HepG2 (cell line): ENCODE results near the gene DENND4B. TPM values are rescaled to one million over a fixed set of nuclear protein-coding genes. Genes with fewer than 3 reads are reported as not detected.
A peak's percentile ranks its signal among the peaks of the same experiment; 100 is the strongest.

ENCODE experiments used
- CHD4 ChIP-seq: fragments of 200-600 bp; sonication (generic); IDR thresholded peaks from 2 replicates; pipeline ENCODE4 v1.7.0; 2017; ENCODE audit warnings: mild to moderate bottlenecking, low read length, borderline replicate concordance
- DMAP1 ChIP-seq: IDR thresholded peaks from 2 replicates; pipeline ENCODE4 v1.6.1; 2016
- GABPA ChIP-seq, 2 experiments: IDR thresholded peaks; 2 replicates each; pipeline ENCODE4 v1.6.1; 2011 to 2016; ENCODE audit warnings: low read depth in 2 of 2, low read length in 1 of 2, missing biosample characterization in 1 of 2, missing genetic modification characterization in 1 of 2
- HNRNPH1 ChIP-seq: fragments of 200-400 bp; formaldehyde crosslinking; optimal IDR thresholded peaks from 2 replicates; pipeline ENCODE3; 2017; ENCODE audit warnings: mild to moderate bottlenecking, low read depth, low read length
- KMT2A ChIP-seq: sonication (generic); formaldehyde crosslinking; IDR thresholded peaks from 2 replicates; pipeline ENCODE4 v1.4.0; 2020; ENCODE audit warnings: missing genetic modification reagents
- MTA1 ChIP-seq: sonication (generic); formaldehyde crosslinking; IDR thresholded peaks from 2 replicates; pipeline ENCODE4 v1.4.0; 2020; ENCODE audit warnings: missing genetic modification reagents, mild to moderate bottlenecking, borderline replicate concordance
- NKX3-1 ChIP-seq: sonication (generic); formaldehyde crosslinking; IDR thresholded peaks from 2 replicates; pipeline ENCODE4 v1.5.0; 2020; ENCODE audit warnings: missing genetic modification reagents
- POLR2A ChIP-seq, 2 experiments: IDR thresholded peaks; 2 replicates each; pipeline ENCODE4 v1.6.1; 2011; ENCODE audit warnings: low read depth in 2 of 2, low read length in 2 of 2, mild to moderate bottlenecking in 1 of 2, moderate library complexity in 1 of 2; ENCODE audit not compliant: insufficient read depth in 1 of 2
- RARG ChIP-seq: sonication (generic); formaldehyde crosslinking; IDR thresholded peaks from 2 replicates; pipeline ENCODE4 v1.4.0; 2020; ENCODE audit warnings: low read depth, mild to moderate bottlenecking, missing genetic modification reagents
- SAP130 ChIP-seq: IDR thresholded peaks from 2 replicates; pipeline ENCODE4 v1.6.1; 2016; ENCODE audit warnings: low read depth
- SIN3A ChIP-seq: IDR thresholded peaks from 2 replicates; pipeline ENCODE4 v1.6.1; 2011; ENCODE audit warnings: low read depth, mild to moderate bottlenecking, control low read depth, low read length, borderline replicate concordance
- TARDBP ChIP-seq: sonication (generic); formaldehyde crosslinking; IDR thresholded peaks from 2 replicates; pipeline ENCODE4 v1.8.0; 2022; ENCODE audit warnings: mild to moderate bottlenecking, missing genetic modification reagents
- ZFX ChIP-seq: sonication (generic); formaldehyde crosslinking; IDR thresholded peaks from 2 replicates; pipeline ENCODE4 v1.4.0; 2020; ENCODE audit warnings: mild to moderate bottlenecking, low read depth, missing genetic modification reagents, moderate library complexity
- ZNF816 ChIP-seq: sonication (generic); formaldehyde crosslinking; IDR thresholded peaks from 2 replicates; pipeline ENCODE4 v1.8.0; 2022; ENCODE audit warnings: missing genetic modification reagents, mild to moderate bottlenecking, borderline replicate concordance
- ZNF850 ChIP-seq: sonication (generic); formaldehyde crosslinking; conservative IDR thresholded peaks from 2 replicates; pipeline ENCODE4 v1.9.0; 2021; ENCODE audit warnings: mild to moderate bottlenecking, missing genetic modification reagents
- polyA plus RNA-seq, 8 experiments: library from polyadenylated mRNA; depleted of rRNA in 3 of 8; stranded (reverse) in 7 of 8; unstranded in 1 of 8; fragments of >200 nt; fragmentation: Illumina TruSeq in 4 of 8; extraction: Trizol in 4 of 8; gene quantifications; 2 replicates each; pipeline versions ENCODE4 v1.2.1 to v1.2.3, GENCODE V29; 2011 to 2016; ENCODE audit warnings: low read depth in 4 of 8, missing spikeins in 1 of 8, mixed read lengths in 1 of 8; ENCODE audit not compliant: insufficient read depth in 1 of 8
- total RNA-seq, 5 experiments: library from RNA; depleted of rRNA; stranded (reverse); fragments of >200 nt; fragmentation: Illumina TruSeq; extraction: Trizol; gene quantifications; 2 replicates each; pipeline ENCODE4 v1.2.3, GENCODE V29; 2016; ENCODE audit warnings: low read depth in 1 of 5
- TF ChIP-seq, protein P1 (sequence below): sonication (generic); formaldehyde crosslinking; IDR thresholded peaks from 2 replicates; pipeline ENCODE4 v1.5.1; 2020; ENCODE audit warnings: mild to moderate bottlenecking, missing genetic modification reagents, moderate library complexity
- TF ChIP-seq, protein P2 (sequence below): sonication (generic); formaldehyde crosslinking; IDR thresholded peaks from 2 replicates; pipeline ENCODE4 v1.4.0; 2020; ENCODE audit warnings: mild to moderate bottlenecking, missing genetic modification reagents, borderline replicate concordance
- TF ChIP-seq, protein P3 (sequence below): sonication (generic); formaldehyde crosslinking; IDR thresholded peaks from 2 replicates; pipeline ENCODE4 v1.5.0; 2020; ENCODE audit warnings: mild to moderate bottlenecking, missing genetic modification reagents, borderline replicate concordance

DENND4B gene
- total and polyA plus RNA-seq, 2 of the 13 experiments (the other 11 are each of a cell fraction or from before 2014, with no cell fraction given): 15.1 to 20.3 TPM

DNA sequence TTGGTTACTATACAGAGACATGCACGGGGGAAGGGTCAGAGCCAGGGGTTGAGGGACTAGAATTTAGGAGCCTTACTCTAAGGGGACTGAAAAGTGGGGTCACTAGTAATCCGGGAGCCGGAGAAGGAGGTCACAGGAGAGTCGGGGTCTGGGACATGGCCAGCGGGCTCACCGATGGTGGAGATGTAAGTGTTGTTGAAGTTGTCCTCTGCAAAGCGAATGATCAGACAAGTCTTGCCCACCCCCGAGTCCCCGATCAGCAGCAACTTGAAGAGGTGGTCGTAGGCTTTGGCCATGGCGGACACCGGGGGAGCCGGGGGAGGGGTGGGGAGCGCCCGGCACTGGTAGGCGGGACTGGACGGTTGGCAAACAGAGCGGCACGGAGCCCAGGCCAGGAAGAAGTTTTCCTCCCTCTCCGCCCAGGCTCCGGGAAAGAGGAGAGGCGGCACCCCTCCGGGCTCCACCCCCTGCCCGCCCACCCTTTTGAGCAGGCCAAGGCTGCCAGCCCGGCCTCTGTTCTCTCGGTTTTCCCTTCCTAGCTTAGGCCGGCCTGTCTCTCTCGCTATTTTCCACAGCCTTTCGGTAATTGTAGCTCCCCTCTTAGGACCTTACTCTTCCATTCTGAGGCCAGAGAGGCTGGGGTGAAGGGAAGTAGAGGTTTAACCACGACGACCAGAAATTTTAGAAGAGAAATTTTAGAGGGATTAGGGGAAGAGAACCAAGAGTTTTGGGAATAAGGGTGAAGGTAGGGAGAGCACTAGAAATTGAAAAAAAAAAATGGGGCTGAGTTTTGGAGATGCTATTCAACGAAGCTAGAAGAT is 39.6 kb upstream of the DENND4B start, which contains the start of gene RAB13 (continued):
- TF ChIP-seq, protein P1, sequence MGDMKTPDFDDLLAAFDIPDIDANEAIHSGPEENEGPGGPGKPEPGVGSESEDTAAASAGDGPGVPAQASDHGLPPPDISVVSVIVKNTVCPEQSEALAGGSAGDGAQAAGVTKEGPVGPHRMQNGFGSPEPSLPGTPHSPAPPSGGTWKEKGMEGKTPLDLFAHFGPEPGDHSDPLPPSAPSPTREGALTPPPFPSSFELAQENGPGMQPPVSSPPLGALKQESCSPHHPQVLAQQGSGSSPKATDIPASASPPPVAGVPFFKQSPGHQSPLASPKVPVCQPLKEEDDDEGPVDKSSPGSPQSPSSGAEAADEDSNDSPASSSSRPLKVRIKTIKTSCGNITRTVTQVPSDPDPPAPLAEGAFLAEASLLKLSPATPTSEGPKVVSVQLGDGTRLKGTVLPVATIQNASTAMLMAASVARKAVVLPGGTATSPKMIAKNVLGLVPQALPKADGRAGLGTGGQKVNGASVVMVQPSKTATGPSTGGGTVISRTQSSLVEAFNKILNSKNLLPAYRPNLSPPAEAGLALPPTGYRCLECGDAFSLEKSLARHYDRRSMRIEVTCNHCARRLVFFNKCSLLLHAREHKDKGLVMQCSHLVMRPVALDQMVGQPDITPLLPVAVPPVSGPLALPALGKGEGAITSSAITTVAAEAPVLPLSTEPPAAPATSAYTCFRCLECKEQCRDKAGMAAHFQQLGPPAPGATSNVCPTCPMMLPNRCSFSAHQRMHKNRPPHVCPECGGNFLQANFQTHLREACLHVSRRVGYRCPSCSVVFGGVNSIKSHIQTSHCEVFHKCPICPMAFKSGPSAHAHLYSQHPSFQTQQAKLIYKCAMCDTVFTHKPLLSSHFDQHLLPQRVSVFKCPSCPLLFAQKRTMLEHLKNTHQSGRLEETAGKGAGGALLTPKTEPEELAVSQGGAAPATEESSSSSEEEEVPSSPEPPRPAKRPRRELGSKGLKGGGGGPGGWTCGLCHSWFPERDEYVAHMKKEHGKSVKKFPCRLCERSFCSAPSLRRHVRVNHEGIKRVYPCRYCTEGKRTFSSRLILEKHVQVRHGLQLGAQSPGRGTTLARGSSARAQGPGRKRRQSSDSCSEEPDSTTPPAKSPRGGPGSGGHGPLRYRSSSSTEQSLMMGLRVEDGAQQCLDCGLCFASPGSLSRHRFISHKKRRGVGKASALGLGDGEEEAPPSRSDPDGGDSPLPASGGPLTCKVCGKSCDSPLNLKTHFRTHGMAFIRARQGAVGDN: peak; percentile 50
- TF ChIP-seq HNRNPH1: no peak
- TF ChIP-seq, protein P2, sequence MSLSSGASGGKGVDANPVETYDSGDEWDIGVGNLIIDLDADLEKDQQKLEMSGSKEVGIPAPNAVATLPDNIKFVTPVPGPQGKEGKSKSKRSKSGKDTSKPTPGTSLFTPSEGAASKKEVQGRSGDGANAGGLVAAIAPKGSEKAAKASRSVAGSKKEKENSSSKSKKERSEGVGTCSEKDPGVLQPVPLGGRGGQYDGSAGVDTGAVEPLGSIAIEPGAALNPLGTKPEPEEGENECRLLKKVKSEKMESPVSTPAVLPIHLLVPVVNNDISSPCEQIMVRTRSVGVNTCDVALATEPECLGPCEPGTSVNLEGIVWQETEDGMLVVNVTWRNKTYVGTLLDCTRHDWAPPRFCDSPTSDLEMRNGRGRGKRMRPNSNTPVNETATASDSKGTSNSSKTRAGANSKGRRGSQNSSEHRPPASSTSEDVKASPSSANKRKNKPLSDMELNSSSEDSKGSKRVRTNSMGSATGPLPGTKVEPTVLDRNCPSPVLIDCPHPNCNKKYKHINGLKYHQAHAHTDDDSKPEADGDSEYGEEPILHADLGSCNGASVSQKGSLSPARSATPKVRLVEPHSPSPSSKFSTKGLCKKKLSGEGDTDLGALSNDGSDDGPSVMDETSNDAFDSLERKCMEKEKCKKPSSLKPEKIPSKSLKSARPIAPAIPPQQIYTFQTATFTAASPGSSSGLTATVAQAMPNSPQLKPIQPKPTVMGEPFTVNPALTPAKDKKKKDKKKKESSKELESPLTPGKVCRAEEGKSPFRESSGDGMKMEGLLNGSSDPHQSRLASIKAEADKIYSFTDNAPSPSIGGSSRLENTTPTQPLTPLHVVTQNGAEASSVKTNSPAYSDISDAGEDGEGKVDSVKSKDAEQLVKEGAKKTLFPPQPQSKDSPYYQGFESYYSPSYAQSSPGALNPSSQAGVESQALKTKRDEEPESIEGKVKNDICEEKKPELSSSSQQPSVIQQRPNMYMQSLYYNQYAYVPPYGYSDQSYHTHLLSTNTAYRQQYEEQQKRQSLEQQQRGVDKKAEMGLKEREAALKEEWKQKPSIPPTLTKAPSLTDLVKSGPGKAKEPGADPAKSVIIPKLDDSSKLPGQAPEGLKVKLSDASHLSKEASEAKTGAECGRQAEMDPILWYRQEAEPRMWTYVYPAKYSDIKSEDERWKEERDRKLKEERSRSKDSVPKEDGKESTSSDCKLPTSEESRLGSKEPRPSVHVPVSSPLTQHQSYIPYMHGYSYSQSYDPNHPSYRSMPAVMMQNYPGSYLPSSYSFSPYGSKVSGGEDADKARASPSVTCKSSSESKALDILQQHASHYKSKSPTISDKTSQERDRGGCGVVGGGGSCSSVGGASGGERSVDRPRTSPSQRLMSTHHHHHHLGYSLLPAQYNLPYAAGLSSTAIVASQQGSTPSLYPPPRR (CRISPR knock-in tag): no peak
- peak; percentile 77; the same call in 1 of the 2 replicates for TF ChIP-seq SIN3A
- peak; percentile 13; the same call in 1 of the 2 replicates for TF ChIP-seq ZNF816 (CRISPR knock-in tag)
- TF ChIP-seq CHD4: peak; percentile 60; the same call in 1 of the 2 replicates
- peak; percentile 16; the same call in 1 of the 2 replicates for TF ChIP-seq TARDBP (CRISPR knock-in tag)
- TF ChIP-seq DMAP1: 0 out of 2 replicates have a peak, but pooled peaks have one; percentile 4
- TF ChIP-seq KMT2A: no peak
- TF ChIP-seq, protein P3, sequence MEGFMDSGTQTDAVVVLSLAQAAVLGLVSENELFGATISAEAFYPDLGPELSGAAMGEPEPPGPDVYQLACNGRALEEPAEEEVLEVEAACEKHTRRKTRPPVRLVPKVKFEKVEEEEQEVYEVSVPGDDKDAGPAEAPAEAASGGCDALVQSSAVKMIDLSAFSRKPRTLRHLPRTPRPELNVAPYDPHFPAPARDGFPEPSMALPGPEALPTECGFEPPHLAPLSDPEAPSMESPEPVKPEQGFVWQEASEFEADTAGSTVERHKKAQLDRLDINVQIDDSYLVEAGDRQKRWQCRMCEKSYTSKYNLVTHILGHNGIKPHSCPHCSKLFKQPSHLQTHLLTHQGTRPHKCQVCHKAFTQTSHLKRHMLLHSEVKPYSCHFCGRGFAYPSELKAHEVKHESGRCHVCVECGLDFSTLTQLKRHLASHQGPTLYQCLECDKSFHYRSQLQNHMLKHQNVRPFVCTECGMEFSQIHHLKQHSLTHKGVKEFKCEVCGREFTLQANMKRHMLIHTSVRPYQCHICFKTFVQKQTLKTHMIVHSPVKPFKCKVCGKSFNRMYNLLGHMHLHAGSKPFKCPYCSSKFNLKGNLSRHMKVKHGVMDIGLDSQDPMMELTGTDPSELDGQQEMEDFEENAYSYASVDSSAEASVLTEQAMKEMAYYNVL (CRISPR knock-in tag): 0 out of 2 replicates have a peak, but pooled peaks have one; percentile 34
- TF ChIP-seq POLR2A (IDR thresholded peaks at IDR 0.05; ENCODE audit: insufficient read depth in 1 of 2, low read depth in 2 of 2, low read length in 2 of 2): peak in 1 of 2 experiments; percentile 63; a peak in 2 of 4 replicates
- TF ChIP-seq ZNF850 (CRISPR knock-in tag): 0 out of 2 replicates have a peak, but pooled peaks have one; percentile 16
- no peak for TF ChIP-seq MTA1
- peak; percentile 50; the same call in 1 of the 2 replicates for TF ChIP-seq SAP130 (CRISPR knock-in tag)
- TF ChIP-seq NKX3-1 (CRISPR knock-in tag): 0 out of 2 replicates have a peak, but pooled peaks have one; percentile 48
- TF ChIP-seq RARG: no peak
- TF ChIP-seq ZFX (CRISPR knock-in tag): peak; percentile 52
- TF ChIP-seq GABPA (IDR thresholded peaks at IDR 0.05; ENCODE audit: low read depth, low read length): no peak
- TF ChIP-seq GABPA (CRISPR knock-in tag; IDR thresholded peaks at IDR 0.05; ENCODE audit: low read depth): peak; percentile 8; the same call in 1 of the 2 replicates
